GM19351 (cell line): Measurements from ENCODE around the gene PCDHGC4.

Experiments used
- ATAC-seq: cut with Tn5 transposase; IDR thresholded peaks from one replicate; pipeline ENCODE4 v1.9.1; 2021; ENCODE audit warnings: mild to moderate bottlenecking, moderate library complexity; ENCODE audit not compliant: unreplicated experiment

PCDHGC4 gene

DNA sequence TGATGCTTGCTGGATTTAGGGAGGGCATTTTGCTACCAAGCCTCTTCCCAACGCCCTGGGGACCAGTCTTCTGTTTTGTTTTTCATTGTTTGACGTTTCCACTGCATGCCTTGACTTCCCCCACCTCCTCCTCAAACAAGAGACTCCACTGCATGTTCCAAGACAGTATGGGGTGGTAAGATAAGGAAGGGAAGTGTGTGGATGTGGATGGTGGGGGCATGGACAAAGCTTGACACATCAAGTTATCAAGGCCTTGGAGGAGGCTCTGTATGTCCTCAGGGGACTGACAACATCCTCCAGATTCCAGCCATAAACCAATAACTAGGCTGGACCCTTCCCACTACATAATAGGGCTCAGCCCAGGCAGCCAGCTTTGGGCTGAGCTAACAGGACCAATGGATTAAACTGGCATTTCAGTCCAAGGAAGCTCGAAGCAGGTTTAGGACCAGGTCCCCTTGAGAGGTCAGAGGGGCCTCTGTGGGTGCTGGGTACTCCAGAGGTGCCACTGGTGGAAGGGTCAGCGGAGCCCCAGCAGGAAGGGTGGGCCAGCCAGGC lies 27.0 kb downstream of the PCDHGC4 start:
- ATAC-seq, result no peak

DNA sequence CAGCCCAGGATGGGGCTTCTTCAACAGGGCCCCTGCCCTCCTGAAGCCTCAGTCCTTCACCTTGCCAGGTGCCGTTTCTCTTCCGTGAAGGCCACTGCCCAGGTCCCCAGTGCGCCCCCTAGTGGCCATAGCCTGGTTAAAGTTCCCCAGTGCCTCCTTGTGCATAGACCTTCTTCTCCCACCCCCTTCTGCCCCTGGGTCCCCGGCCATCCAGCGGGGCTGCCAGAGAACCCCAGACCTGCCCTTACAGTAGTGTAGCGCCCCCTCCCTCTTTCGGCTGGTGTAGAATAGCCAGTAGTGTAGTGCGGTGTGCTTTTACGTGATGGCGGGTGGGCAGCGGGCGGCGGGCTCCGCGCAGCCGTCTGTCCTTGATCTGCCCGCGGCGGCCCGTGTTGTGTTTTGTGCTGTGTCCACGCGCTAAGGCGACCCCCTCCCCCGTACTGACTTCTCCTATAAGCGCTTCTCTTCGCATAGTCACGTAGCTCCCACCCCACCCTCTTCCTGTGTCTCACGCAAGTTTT lies 27.6 kb downstream of the PCDHGC4 start:
- peak; percentile 21 for ATAC-seq

DNA sequence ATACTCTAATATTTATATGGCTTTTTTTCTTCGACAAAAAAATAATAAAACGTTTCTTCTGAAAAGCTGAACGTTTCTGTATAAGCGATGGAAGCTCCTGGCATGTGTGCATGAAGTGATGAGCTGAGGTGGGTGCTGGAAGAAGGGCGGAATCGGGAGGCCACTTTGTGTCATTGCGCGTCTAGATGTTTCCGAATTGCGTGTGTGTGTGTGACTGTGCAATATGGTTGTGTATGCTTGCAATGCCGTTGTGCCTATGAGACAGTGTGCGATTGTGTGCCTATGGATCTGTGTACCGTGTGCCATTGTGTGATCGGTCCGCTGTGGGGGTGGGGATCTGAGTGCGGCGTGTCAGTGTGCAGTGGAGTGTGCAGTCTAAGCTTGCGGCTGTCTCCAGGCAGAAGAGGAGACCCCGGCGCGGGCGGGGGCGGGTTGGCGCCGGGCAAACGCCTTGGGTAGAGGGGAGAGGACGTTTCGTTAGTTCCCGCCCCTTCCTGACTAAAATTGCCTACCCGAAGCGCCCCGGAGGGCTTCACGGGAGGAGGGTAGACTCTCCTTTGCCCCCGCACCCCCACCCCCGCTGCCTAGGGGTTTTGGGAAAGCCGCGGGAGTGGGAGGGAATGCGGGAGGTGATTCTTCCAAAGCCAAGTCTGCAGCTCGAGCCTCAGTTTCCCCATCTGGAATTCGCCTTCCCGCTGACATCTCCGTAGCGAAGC lies 28.2 kb downstream of the PCDHGC4 start:
- ATAC-seq, result no peak

DNA sequence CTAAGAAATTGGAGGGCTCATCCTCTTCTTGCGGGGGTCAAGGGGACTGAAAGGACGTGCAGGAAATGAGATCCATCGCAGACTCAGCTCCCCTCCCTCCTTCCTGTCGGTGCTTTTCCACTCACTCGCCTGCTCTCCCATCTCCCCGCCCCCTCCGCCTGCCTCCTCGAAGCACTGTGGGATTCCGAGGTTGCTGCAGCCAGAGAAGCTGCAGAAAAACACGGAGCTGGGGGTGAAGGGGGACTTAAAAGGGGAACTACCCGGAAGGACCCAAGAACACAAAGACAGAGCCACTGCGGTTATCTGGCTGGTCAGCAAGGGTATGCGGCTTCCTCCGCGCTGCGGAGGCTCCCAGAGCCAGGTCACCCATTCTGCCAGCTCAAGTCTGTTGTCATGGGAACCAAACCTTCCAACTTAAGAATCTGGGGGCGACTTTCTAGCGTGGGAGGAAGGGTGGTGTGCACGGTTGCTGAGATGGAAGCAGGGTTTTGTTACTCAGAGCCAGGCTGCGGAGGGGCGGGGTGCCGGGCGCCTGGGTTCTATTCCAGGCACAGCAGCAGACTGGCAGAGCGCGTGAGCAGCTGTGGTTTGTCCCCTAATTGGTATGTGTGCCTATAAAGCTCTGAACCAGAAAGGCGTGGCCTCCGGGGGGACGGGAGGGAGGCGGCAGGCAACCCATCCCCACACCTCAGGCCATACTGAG lies 28.9 kb downstream of the PCDHGC4 start:
- peak; percentile 24 for ATAC-seq

DNA sequence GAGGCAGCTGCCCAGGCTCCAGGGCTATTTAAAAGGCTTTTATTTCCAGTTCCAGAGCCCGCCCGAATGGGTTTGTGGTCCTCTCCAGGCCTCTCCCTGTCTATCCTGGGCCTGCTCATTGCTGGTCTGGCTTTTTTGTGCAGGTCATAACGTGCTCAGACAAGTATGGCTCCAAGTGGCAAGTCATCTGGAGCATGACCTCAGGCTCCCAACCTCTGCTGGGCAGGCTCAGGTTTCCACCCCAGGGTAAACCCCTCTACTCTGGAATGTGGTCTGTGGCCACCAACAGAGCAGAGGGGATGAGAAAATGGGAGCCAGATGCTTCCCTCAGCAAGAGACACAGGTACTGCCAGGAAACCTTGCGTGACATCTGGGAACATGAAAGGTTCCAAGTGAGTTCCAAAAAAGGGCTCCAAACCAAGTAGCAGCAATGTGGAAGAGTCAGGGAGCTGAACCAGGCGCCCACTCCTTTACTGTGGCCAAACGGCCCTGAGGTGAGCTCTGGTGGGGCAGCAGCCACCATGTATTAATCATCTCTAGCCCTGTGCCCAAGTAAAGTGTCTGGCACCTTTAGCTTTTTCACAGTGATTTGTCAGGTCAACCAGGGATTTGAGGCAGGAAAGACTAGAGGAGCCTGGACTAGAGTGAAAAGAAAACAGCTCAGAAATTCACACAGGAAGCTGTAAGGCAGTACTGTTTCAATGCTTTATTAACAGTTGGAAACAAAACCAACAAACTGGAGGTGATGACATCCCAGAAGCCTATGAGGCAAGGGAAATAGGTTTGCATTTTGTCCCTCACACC lies 29.7 kb downstream of the PCDHGC4 start:
- no peak for ATAC-seq

DNA sequence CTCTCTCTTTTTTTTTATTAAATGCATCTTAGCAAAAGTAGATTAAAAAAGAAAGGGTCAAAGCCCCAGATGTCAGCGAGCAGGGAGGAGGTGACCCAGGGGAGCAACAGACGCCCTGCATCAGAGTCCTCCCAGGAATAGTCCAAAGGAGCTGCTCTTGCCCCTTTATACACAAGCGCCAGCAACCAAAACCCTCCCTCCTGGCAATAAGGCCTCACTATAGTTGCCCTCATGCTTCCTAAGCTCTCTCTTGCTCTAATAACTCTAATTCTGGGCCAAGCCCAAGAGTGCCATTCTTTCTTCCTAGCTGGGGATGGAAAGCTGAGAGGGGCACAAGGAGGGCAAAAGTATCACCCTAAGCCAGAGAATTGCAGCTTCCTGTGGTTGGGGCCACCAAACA lies 30.3 kb downstream of the PCDHGC4 start:
- no peak for ATAC-seq

DNA sequence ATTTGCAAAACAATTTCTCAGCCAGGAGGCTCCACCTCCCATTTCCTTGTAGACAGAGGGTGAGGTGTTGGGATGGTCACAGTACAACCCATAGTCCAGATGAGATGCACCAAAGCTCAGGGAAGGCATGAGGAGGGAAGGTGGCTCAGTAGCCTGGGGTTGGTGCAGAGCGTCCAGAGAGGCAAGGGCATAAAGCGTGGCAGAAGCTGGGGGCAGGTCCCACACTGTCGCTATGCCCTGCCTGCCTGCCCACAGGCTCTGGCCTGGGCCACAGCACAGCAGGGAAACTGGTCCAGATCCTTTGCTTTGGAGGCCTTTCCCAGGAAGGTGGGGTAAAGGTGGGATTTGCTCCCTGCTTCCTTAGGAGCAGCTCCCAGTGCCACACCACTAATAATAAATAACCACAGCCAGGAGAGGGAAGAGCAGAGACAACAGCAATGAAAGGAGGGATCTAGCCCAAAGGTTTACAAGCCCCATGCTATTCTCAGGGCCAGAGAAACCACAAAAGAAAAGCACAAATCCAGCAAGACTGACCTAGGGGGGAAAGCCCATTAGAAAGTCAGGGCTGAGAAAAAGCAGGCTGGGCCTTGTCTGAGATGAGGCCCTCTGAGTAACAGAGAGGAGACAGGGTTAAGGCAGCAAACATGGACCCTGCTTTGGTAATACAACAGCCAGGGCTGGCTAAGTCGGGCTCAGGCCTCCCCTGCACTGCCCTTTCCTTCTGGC lies 31.3 kb downstream of the PCDHGC4 start:
- no peak for ATAC-seq

DNA sequence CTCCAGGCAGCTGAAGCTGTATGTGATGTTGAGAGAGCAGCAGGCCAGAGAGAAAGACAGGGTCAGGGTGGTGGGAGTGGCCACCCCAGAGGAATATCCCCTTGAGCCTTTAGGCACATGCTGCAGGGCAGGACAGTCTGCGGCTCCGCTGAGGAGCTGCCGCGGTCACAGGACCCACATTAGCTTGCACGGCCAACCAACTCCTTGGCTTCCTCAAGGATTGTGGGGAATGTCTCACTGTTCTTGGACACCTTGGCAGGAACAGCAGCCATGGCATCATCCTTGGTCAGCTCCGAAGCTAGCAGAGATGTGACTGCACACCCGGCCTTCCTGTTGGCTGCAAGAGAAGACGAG lies 31.8 kb downstream of the PCDHGC4 start:
- no peak for ATAC-seq

DNA sequence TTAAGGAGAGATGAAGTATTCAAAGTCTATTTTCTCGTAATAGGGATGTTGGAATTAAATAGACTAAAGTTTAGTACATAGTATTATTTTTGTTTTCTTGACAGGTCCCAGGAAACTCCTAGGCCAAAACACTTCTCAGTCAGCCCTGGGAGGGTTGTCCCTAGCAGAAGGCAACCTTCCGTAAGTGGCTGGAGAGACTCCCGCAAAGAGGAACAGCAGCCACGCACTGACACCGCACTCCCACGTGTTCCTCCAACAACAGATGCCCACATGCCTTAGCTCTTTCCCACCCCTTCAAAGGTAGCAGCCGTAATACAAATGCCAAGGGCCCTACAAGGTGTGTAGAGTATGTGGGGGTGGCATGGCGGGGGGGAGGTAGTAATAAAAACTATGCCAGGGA lies 32.5 kb downstream of the PCDHGC4 start:
- no peak for ATAC-seq

DNA sequence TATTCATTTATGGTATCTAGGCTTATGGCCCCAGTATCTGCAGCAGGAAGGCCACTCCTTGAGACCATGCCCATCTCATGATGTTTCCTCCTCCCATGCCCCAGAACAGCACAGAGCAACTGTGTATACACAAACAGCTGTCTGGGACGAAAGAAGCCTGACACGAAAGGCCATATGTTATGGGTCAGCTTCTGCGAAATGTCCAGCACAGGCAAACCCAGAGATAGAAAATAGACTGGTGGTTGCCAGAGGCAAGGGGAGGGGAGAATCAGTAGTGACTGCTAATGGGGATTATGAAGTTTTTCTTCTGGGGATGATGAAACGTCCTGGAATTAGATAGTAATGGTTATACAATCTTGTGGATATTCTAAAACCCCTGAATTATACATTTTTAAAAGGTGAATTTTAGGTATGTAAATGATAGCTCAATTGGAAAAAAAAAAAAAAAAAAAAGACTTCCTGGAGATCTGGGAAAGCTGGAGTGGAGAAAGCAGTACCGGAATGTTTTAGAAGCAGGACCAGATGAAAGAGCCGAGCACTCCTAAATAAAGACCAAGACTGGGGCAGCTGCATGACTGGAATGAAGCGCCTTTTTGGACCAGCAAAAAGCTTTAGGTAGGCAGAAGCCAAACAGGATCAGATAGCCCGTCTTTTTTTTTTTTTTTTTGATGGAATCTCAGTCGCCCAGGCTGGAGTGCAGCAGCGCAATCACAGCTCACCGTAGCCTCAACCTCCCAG lies 33.2 kb downstream of the PCDHGC4 start:
- ATAC-seq, result no peak

DNA sequence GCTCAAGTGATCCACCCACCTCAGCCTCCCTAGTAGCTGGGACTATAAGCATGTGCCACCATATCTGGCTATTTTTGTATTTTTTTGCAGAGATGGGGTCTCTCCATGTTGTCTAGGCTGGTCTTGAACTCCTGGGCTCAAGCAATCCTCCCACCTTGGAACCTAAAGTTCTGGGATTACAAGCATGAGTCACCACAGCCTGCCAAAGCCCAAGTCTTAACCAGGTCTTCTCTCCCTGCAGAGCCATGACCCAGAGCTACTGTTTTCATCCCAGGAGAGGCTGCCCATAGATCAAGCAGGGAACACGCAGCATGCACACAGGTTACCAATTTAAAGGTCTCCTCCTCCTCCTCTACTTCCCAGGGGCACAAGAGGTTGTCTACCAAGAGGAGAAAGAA lies 33.8 kb downstream of the PCDHGC4 start:
- no peak for ATAC-seq

DNA sequence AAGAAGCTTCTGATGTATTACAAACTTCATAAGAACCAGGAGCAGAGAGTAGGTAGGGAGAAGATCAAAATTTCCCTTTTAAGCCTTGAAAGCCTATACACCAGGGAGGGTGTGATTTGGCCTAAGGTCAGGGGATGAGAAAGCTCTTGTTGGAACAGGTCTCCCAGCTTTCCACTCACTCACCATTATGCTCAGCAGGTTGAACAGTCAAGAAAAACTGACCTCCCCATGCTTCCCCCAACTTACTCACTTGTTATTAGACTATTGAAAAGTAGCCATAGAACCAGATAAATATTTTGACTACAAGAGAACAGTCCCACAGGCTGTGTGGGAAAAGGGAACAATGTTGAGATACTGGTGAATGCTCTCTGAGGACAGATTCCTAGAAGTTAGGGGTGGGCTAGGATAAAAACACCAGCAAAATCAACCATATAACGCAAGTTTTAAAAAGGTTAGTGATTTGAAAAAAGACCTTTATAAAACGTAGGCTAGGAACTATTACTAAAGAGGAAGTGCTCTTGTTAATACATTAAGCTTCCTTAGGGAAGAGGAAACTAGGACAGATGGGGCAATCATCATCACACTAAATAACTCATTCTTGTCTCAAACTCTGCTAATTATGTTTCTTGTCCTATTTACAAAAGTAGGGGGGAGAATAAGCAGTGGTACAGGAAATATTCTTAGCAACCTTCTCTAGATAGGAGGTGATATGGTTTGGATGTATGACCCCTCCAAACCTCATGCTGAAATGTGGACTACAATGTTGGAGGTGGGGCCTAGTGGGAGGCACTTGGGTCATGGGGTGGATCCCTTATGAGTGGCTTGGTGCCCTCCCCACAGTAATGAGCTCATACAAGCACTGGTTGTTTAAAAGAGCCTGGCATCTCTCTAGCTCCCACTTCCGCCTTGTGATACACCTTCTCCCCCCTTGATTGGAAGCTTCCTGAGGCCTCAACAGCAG lies 35.1 kb downstream of the PCDHGC4 start:
- ATAC-seq, result no peak

DNA sequence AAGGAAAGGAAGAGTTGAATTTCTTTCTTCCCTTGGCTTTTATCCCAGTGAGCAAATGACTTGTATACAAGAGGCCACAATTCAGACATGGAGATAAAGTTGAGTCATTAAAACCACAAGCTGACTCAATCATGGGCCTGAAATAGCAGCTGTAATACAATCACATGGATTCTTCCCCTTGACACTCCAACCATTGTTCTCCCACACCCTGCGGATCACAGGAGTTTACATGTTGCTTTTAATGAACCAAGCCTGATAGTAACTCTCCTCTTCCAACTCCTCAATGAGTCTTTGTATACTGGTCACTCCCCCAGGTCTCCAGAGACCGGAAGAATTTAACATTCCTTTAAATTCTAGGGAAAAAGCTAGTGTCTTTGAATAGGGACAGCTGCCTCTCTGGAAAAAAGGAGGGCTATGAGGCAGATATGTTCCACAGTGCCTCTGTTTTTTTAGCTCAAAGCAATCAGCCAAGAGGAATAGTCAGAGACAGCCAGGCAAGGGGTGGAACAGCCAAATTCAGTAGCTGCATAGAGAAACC lies 36.5 kb downstream of the PCDHGC4 start:
- ATAC-seq, result no peak

DNA sequence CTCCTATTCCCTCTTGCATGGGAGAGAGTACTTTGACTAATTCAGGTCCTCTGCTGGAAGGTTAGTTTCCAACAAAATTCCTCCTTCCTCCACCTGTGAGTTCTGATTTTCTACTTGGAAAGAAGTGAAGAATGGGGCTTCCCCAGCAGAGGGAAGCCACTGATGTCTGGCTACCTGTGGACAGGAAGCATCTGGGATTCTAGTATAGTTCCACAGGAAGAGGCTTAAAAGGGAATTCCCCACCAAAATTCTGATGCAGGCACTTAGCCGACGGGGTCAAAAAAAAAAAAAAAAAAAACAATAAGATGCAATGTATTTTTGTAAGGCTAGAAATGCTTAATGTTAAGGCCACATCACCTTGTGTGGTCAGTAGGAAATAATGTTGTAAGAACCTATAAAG lies 37.5 kb downstream of the PCDHGC4 start:
- no peak for ATAC-seq

DNA sequence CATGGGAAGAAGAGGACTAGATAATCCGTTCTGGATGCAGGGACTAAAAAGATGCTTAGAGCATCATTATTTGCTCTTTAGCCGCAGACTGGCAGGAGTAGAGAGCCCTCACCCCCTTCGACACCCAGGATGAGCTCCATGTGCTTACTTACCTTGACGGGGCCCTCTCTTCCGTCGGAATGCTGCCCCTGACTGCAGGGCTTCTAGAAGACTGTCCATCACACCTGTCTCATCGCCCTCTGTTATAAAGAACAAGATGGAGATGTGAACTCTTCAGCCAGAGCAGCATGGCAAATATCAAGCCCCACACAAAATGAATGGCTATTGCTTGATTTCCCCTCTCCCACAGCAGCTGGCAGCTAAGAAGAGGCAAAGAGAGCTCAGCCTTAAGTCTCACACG lies 39.2 kb downstream of the PCDHGC4 start:
- no peak for ATAC-seq

DNA sequence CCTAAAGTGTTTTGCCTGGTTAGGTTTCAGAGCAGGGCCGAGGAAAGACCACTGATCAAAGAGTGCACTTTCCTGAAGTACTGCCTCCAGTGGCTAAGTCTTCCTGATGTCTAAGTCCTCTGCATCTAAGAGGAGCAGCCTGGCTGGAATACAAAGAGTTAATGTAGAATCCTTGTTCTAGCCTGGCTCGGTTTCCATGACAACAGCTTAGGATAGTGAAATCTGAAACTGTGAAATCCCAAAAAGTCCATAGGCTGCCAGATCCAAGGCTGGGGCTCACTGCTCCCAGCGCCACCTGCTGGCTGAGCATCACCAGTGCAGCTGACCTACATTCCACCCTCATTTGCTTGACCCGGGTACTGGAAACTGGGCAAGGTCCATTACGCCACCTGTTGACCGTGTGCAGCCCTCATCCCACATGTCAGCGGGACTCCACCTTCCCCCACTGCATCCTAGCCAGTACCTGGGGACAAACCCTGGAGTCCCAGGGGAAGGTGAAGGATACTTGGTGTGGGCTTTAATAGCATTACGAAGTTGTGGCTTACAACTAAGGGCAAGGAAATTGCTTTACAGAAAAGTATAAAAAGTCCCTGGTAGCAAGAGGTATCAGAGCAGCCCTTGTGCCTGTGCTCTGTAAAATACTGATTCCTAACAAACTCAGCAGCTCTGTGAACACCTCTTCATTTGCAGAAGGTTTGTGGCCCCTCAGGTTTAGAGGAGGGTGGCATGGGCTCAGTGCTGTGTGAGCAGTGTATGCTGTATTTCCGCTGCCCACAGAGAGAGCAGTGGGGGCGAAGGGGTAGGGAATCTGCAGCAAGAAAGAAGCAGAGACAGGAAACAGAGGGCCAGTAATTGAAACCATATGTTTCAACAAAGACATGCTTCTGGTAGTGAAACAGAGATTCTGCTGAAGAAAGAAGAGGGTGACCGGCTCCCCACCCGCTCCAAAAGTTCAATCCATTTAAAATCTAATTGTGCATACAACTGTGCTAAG lies 40.1 kb downstream of the PCDHGC4 start:
- ATAC-seq, result peak; percentile 79

DNA sequence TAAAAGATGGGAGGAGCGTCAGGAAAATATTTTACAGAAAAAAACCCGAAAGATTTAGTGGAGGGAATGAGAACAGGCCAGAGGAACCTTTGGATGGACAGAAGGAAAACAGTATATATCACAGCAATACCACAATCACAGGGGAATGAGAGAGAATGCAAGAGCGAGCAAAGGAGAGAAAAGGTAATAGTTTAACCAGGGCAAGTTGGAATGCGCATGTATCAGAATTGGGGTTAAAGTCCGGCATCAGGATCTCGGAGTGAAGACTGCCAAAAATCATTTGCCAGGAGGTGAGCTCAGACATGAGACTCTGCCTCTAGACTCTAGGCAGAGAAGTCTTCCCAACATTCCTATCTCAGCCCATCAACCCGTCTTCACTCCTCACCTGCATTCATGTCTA lies 40.8 kb downstream of the PCDHGC4 start:
- ATAC-seq, result no peak
